ENCODE measurements around the gene ELK3. TPM values are rescaled to one million over a fixed set of nuclear protein-coding genes. Genes with fewer than 3 reads are reported as not detected.

Gene ELK3
- total and polyA plus RNA-seq, 4 donors = 10.7 to 22.0 (median 16.5) TPM

- Histone ChIP-seq H3K4me1 (ENCODE audit: control insufficient read depth, insufficient read depth, low read length) (peaks cover 4% of the 10 kb centered on the region), H3K27ac (ENCODE audit: low read depth, low read length) (no peak overlapping the region), H3K4me3 (ENCODE audit: low read depth, low read length) (no peak overlapping the region), H3K36me3 (ENCODE audit: control insufficient read depth, insufficient read depth, low read length) (no peaks in the 10 kb centered on the region), H3K9me3 (ENCODE audit: control insufficient read depth, insufficient read depth, low read length) (no peaks in the 10 kb centered on the region), H3K27me3 (ENCODE audit: control insufficient read depth, insufficient read depth, low read length) (no peaks in the 10 kb centered on the region)
- no peak for DNase-seq (ENCODE audit: low read depth in 4 of 6, low spot score in 6 of 6)
- 73% methylated on average over 3 of the region's 14 CpGs for WGBS (ENCODE audit: insufficient coverage)
Observed at GRCh38 chr12:96164951-96165811, 29.0 kb upstream of the ELK3 start.

GRCh38 chr12:96166765-96167164 is 27.4 kb upstream of the ELK3 start:
- Histone ChIP-seq H3K4me1 (ENCODE audit: control insufficient read depth, insufficient read depth, low read length) (peaks cover 12% of the 10 kb centered on the region), H3K9me3 (ENCODE audit: control insufficient read depth, insufficient read depth, low read length) (no peaks in the 10 kb centered on the region), H3K36me3 (ENCODE audit: control insufficient read depth, insufficient read depth, low read length) (no peaks in the 10 kb centered on the region), H3K27me3 (ENCODE audit: control insufficient read depth, insufficient read depth, low read length) (no peaks in the 10 kb centered on the region), H3K27ac (ENCODE audit: low read depth, low read length) (no peak overlapping the region), H3K4me3 (ENCODE audit: low read depth, low read length) (no peak overlapping the region)
- no peak for DNase-seq (ENCODE audit: low read depth in 4 of 6, low spot score in 6 of 6)
- WGBS (ENCODE audit: insufficient coverage) = no CpG with 5 or more reads among the region's 2 CpGs

- no peaks in the 10 kb centered on the region for H3K36me3 ChIP-seq (ENCODE audit: control insufficient read depth, insufficient read depth, low read length)
- no CpG with 5 or more reads among the region's 1 CpG for WGBS (ENCODE audit: insufficient coverage)
- no peak overlapping the region for H3K27ac ChIP-seq (ENCODE audit: low read depth, low read length)
- no peak for DNase-seq (ENCODE audit: low read depth in 4 of 6, low spot score in 6 of 6)
- no peak overlapping the region for H3K4me3 ChIP-seq (ENCODE audit: low read depth, low read length)
- peaks cover 12% of the 10 kb centered on the region for H3K4me1 ChIP-seq (ENCODE audit: control insufficient read depth, insufficient read depth, low read length)
- H3K27me3 ChIP-seq (ENCODE audit: control insufficient read depth, insufficient read depth, low read length) = no peaks in the 10 kb centered on the region
- no peaks in the 10 kb centered on the region for H3K9me3 ChIP-seq (ENCODE audit: control insufficient read depth, insufficient read depth, low read length)
Observed at GRCh38 chr12:96167492-96167891, 26.7 kb upstream of the ELK3 start.

- Histone ChIP-seq H3K36me3 (ENCODE audit: control insufficient read depth, insufficient read depth, low read length) (no peaks in the 10 kb centered on the region), H3K27ac (ENCODE audit: low read depth, low read length) (no peak overlapping the region), H3K9me3 (ENCODE audit: control insufficient read depth, insufficient read depth, low read length) (no peaks in the 10 kb centered on the region), H3K4me3 (ENCODE audit: low read depth, low read length) (no peak overlapping the region), H3K4me1 (ENCODE audit: control insufficient read depth, insufficient read depth, low read length) (peaks cover 12% of the 10 kb centered on the region), H3K27me3 (ENCODE audit: control insufficient read depth, insufficient read depth, low read length) (no peaks in the 10 kb centered on the region)
- DNase-seq (ENCODE audit: low read depth in 4 of 6, low spot score in 6 of 6) = no peak
- 54% methylated on average over 4 of the region's 9 CpGs for WGBS (ENCODE audit: insufficient coverage)
Observed at GRCh38 chr12:96170328-96170727, 23.8 kb upstream of the ELK3 start.

- H3K4me3 ChIP-seq (ENCODE audit: low read depth, low read length) = no peak overlapping the region
- no peaks in the 10 kb centered on the region for H3K27me3 ChIP-seq (ENCODE audit: control insufficient read depth, insufficient read depth, low read length)
- H3K9me3 ChIP-seq (ENCODE audit: control insufficient read depth, insufficient read depth, low read length) = no peaks in the 10 kb centered on the region
- peak in 1 of 6 donors; percentile 35 for DNase-seq (ENCODE audit: low read depth in 4 of 6, low spot score in 6 of 6)
- peaks cover 12% of the 10 kb centered on the region for H3K4me1 ChIP-seq (ENCODE audit: control insufficient read depth, insufficient read depth, low read length)
- 67% methylated on average over 5 of the region's 5 CpGs for WGBS (ENCODE audit: insufficient coverage)
- no peak overlapping the region for H3K27ac ChIP-seq (ENCODE audit: low read depth, low read length)
- no peaks in the 10 kb centered on the region for H3K36me3 ChIP-seq (ENCODE audit: control insufficient read depth, insufficient read depth, low read length)
Observed at GRCh38 chr12:96170762-96171161, 23.4 kb upstream of the ELK3 start.

- WGBS (ENCODE audit: insufficient coverage) = 83% methylated on average over 3 of the region's 3 CpGs
- H3K36me3 ChIP-seq (ENCODE audit: control insufficient read depth, insufficient read depth, low read length) = no peaks in the 10 kb centered on the region
- DNase-seq (ENCODE audit: low read depth in 4 of 6, low spot score in 6 of 6) = no peak
- no peaks in the 10 kb centered on the region for H3K27me3 ChIP-seq (ENCODE audit: control insufficient read depth, insufficient read depth, low read length)
- H3K9me3 ChIP-seq (ENCODE audit: control insufficient read depth, insufficient read depth, low read length) = peaks cover 1% of the 10 kb centered on the region
- H3K4me3 ChIP-seq (ENCODE audit: low read depth, low read length) = no peak overlapping the region
- peaks cover 12% of the 10 kb centered on the region for H3K4me1 ChIP-seq (ENCODE audit: control insufficient read depth, insufficient read depth, low read length)
- no peak overlapping the region for H3K27ac ChIP-seq (ENCODE audit: low read depth, low read length)
Observed at GRCh38 chr12:96171905-96172304, 22.3 kb upstream of the ELK3 start.

GRCh38 chr12:96172981-96173380 is 21.2 kb upstream of the ELK3 start:
- 90% methylated on average over 2 of the region's 4 CpGs for WGBS (ENCODE audit: insufficient coverage)
- Histone ChIP-seq H3K36me3 (ENCODE audit: control insufficient read depth, insufficient read depth, low read length) (no peaks in the 10 kb centered on the region), H3K4me1 (ENCODE audit: control insufficient read depth, insufficient read depth, low read length) (peaks cover 12% of the 10 kb centered on the region), H3K27ac (ENCODE audit: low read depth, low read length) (no peak overlapping the region), H3K4me3 (ENCODE audit: low read depth, low read length) (no peak overlapping the region), H3K9me3 (ENCODE audit: control insufficient read depth, insufficient read depth, low read length) (peaks cover 1% of the 10 kb centered on the region), H3K27me3 (ENCODE audit: control insufficient read depth, insufficient read depth, low read length) (no peaks in the 10 kb centered on the region)
- no peak for DNase-seq (ENCODE audit: low read depth in 4 of 6, low spot score in 6 of 6)

GRCh38 chr12:96176575-96176974 is 17.6 kb upstream of the ELK3 start:
- H3K4me1 ChIP-seq (ENCODE audit: control insufficient read depth, insufficient read depth, low read length) = no peaks in the 10 kb centered on the region
- no peaks in the 10 kb centered on the region for H3K36me3 ChIP-seq (ENCODE audit: control insufficient read depth, insufficient read depth, low read length)
- no peak overlapping the region for H3K4me3 ChIP-seq (ENCODE audit: low read depth, low read length)
- no peaks in the 10 kb centered on the region for H3K27me3 ChIP-seq (ENCODE audit: control insufficient read depth, insufficient read depth, low read length)
- no peak for DNase-seq (ENCODE audit: low read depth in 4 of 6, low spot score in 6 of 6)
- H3K27ac ChIP-seq (ENCODE audit: low read depth, low read length) = no peak overlapping the region
- peaks cover 1% of the 10 kb centered on the region for H3K9me3 ChIP-seq (ENCODE audit: control insufficient read depth, insufficient read depth, low read length)
- no CpG with 5 or more reads among the region's 1 CpG for WGBS (ENCODE audit: insufficient coverage)

- no peaks in the 10 kb centered on the region for H3K27me3 ChIP-seq (ENCODE audit: control insufficient read depth, insufficient read depth, low read length)
- H3K4me1 ChIP-seq (ENCODE audit: control insufficient read depth, insufficient read depth, low read length) = no peaks in the 10 kb centered on the region
- H3K9me3 ChIP-seq (ENCODE audit: control insufficient read depth, insufficient read depth, low read length) = peaks cover 1% of the 10 kb centered on the region
- no peaks in the 10 kb centered on the region for H3K36me3 ChIP-seq (ENCODE audit: control insufficient read depth, insufficient read depth, low read length)
- H3K27ac ChIP-seq (ENCODE audit: low read depth, low read length) = no peak overlapping the region
- WGBS (ENCODE audit: insufficient coverage) = 100% methylated on average over 1 of the region's 1 CpG
- DNase-seq (ENCODE audit: low read depth in 4 of 6, low spot score in 6 of 6) = no peak
- H3K4me3 ChIP-seq (ENCODE audit: low read depth, low read length) = no peak overlapping the region
Observed at GRCh38 chr12:96177013-96177412, 17.2 kb upstream of the ELK3 start.

- WGBS (ENCODE audit: insufficient coverage) = 50% methylated on average over 2 of the region's 4 CpGs
- no peaks in the 10 kb centered on the region for H3K4me1 ChIP-seq (ENCODE audit: control insufficient read depth, insufficient read depth, low read length)
Observed at GRCh38 chr12:96183734-96184370, 10.3 kb upstream of the ELK3 start.

More at GRCh38 chr12:96183734-96184370, 10.3 kb upstream of the ELK3 start:
- Histone ChIP-seq H3K36me3 (ENCODE audit: control insufficient read depth, insufficient read depth, low read length) (no peaks in the 10 kb centered on the region), H3K27ac (ENCODE audit: low read depth, low read length) (no peak overlapping the region), H3K4me3 (ENCODE audit: low read depth, low read length) (no peak overlapping the region), H3K27me3 (ENCODE audit: control insufficient read depth, insufficient read depth, low read length) (no peaks in the 10 kb centered on the region), H3K9me3 (ENCODE audit: control insufficient read depth, insufficient read depth, low read length) (no peaks in the 10 kb centered on the region)
- no peak for DNase-seq (ENCODE audit: low read depth in 4 of 6, low spot score in 6 of 6)
